Psoas muscle (tissue), 8 donors: ENCODE results near the gene MYO1D. TPM values are rescaled to one million over a fixed set of nuclear protein-coding genes. Genes with fewer than 3 reads are reported as not detected.

Experiments
- ATAC-seq, 4 donors: fragments of 200-7000 bp; cut with Tn5 transposase; one replicate each; pipeline ENCODE4 v1.9.1; 2020; ENCODE audit warnings: moderate library complexity in 3 of 4, mild to moderate bottlenecking in 2 of 4
- DNase-seq, 2 donors: peaks; one replicate each; pipeline ENCODE4 v3.0.0-alpha.2; 2020
- H3K27ac ChIP-seq: fragments of 200-600 bp; one replicate; pipeline ENCODE4 v1.8.0; 2022
- H3K27me3 ChIP-seq, 3 donors: fragments of 200-600 bp in 1 of 3; one replicate each; pipeline versions ENCODE4 v1.6.1 to v1.8.0; 2013 to 2022; ENCODE audit warnings: low read length in 2 of 3, mild to moderate bottlenecking in 2 of 3, moderate library complexity in 1 of 3; ENCODE audit not compliant: insufficient read depth in 3 of 3
- H3K36me3 ChIP-seq, 2 donors: fragments of 200-600 bp in 1 of 2; one replicate each; pipeline versions ENCODE4 v1.6.1 to v1.8.0; 2013 to 2022; ENCODE audit warnings: low read depth in 1 of 2, mild to moderate bottlenecking in 1 of 2, moderate library complexity in 1 of 2; ENCODE audit not compliant: insufficient read depth in 1 of 2
- H3K4me1 ChIP-seq: fragments of 200-600 bp; one replicate; pipeline ENCODE4 v1.8.0; 2022
- H3K4me3 ChIP-seq: fragments of 200-600 bp; one replicate; pipeline ENCODE4 v1.8.0; 2022; ENCODE audit warnings: mild to moderate bottlenecking
- H3K9me3 ChIP-seq: fragments of 200-600 bp; one replicate; pipeline ENCODE4 v1.8.0; 2022
- WGBS, 3 donors: extraction: QIAGEN DNeasy Blood & Tissue Kit; methylation state at CpG; one replicate each; pipeline versions ENCODE4 v1.1.6 to v1.1.7; 2013; 5-methylcytosine and 5-hydroxymethylcytosine counted together
- intact Hi-C, 2 donors: fragments of 100-400 bp; cut with DNase I; formaldehyde crosslinking; loops; one replicate each; pipeline versions ENCODE4 v1.11.0 to v1.14.2; 2022
- polyA plus RNA-seq, 3 donors: library from polyadenylated mRNA; stranded (reverse); fragments of 200-250 nt; gene quantifications; one replicate each; pipeline ENCODE4 v1.2.3, GENCODE V29; 2013
- total RNA-seq, 4 donors: library from RNA; stranded (reverse); fragmentation: NEBNext Ultra II Directional in 2 of 4; extraction: Animal tissue kit (Norgen Biotek cat#: 25700) in 2 of 4; gene quantifications; one replicate each; pipeline versions ENCODE4 v1.2.1 to v1.2.4, GENCODE V29; 2021 to 2023
- TF ChIP-seq, protein P1 (sequence below): fragments of 200-600 bp; IDR thresholded peaks from one replicate; pipeline ENCODE4 v1.8.0; 2022; ENCODE audit warnings: antibody characterized with exemption
- donor health status: healthy with polysubstance abuse.
- donor health status: DM: no; HTN: no; CAD: no; lungs with moderate emphysema.
- donor health status: Bipolar disorder and iron deficiency.
- donor health status: healthy.
- donor health status: DM: yes; HTN: yes; CAD: no.
- donor health status: DM: no; HTN: no; CAD: no.
- donor health status: DM: no; HTN: no; CAD: no.
- donor health status: DM: yes; HTN: yes; CAD: no.

MYO1D gene
- total and polyA plus RNA-seq, 7 donors = 1.8 to 5.9 (median 4.1) TPM

DNA sequence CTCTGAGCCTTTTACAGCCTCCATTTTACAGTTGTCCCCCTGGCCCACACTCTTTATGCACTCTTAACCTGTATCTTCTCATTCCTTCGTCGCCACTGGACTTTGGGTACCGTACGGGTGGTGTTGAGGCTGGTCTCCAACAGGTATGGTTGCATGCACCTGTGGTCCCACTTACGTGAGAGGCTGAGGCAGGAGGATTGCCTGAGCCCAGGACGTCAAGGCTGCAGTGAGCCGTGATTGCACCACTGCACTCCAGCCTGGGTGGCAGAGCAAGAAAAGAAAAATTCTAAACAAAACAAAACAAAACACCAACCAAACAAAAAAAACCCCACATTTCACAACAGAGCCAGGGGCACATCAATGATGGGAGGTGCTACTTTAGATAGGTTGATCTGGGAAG lies 36.7 kb upstream of the MYO1D start:
- DNase-seq = no peak
- ATAC-seq = no peak
- no peaks in the 10 kb centered on the region for H3K36me3 ChIP-seq
- H3K4me3 ChIP-seq = no peak overlapping the region
- no peaks in the 10 kb centered on the region for H3K4me1 ChIP-seq
- H3K27me3 ChIP-seq = peaks cover 0 to 7% (median 0%) of the 10 kb centered on the region in 3 donors
- no peaks in the 10 kb centered on the region for H3K9me3 ChIP-seq
- TF ChIP-seq, protein P1, sequence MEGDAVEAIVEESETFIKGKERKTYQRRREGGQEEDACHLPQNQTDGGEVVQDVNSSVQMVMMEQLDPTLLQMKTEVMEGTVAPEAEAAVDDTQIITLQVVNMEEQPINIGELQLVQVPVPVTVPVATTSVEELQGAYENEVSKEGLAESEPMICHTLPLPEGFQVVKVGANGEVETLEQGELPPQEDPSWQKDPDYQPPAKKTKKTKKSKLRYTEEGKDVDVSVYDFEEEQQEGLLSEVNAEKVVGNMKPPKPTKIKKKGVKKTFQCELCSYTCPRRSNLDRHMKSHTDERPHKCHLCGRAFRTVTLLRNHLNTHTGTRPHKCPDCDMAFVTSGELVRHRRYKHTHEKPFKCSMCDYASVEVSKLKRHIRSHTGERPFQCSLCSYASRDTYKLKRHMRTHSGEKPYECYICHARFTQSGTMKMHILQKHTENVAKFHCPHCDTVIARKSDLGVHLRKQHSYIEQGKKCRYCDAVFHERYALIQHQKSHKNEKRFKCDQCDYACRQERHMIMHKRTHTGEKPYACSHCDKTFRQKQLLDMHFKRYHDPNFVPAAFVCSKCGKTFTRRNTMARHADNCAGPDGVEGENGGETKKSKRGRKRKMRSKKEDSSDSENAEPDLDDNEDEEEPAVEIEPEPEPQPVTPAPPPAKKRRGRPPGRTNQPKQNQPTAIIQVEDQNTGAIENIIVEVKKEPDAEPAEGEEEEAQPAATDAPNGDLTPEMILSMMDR = no peak
- no peak overlapping the region for H3K27ac ChIP-seq
- WGBS, 3 donors = 81 to 94% (median 94%) methylated on average over 7 of the region's 7 CpGs
- intact Hi-C loops = loop anchor here in 1 of 2 donors (5.0 kb wide), 1 partner anchor 131 kb away; no protein-coding TSS in a partner anchor

DNA sequence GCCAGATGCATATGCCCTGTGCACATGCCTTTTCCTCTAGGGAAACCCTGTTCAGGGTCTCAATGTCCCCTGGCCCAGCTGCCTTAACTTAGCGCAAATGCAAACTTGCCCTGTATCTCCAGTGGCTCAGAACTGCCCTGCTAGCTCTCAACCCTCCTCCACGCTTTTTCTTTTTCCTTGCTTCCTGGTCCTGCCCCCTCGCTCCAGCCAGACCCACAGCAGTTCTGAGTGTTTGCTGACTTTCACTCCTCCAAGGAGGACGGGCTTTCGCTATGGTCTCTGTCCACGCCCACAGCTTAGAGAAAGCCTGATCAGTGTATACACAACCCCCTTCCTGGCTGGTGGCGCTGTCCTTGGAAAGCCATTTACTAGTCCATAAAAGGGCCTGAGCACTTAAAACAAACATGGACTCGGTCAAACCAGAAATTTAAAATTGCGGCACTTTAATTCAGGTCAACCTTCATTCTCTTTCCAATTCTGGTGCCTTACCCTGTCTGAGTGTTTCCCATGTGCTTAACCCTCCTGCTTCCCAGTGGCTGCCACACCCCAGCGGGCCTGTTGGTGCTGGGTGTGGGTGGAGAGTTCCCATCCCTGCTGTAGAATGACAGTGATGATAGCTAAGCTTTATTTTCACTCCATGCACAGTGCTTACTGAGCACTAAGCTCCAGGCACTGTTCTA lies 35.4 kb upstream of the MYO1D start:
- TF ChIP-seq, protein P1 = no peak
- no peaks in the 10 kb centered on the region for H3K36me3 ChIP-seq
- H3K4me3 ChIP-seq = no peak overlapping the region
- intact Hi-C loops = loop anchor here in 1 of 2 donors (5.0 kb wide), 1 partner anchor 130 kb away; no protein-coding TSS in a partner anchor
- peak in 1 of 2 donors; percentile 48 for DNase-seq
- peaks cover 0 to 7% (median 0%) of the 10 kb centered on the region in 3 donors for H3K27me3 ChIP-seq
- WGBS, 3 donors = 35 to 42% (median 36%) methylated on average over 10 of the region's 10 CpGs
- no peaks in the 10 kb centered on the region for H3K4me1 ChIP-seq
- peak in 1 of 4 donors; percentile 48 for ATAC-seq
- no peaks in the 10 kb centered on the region for H3K9me3 ChIP-seq
- H3K27ac ChIP-seq = no peak overlapping the region

DNA sequence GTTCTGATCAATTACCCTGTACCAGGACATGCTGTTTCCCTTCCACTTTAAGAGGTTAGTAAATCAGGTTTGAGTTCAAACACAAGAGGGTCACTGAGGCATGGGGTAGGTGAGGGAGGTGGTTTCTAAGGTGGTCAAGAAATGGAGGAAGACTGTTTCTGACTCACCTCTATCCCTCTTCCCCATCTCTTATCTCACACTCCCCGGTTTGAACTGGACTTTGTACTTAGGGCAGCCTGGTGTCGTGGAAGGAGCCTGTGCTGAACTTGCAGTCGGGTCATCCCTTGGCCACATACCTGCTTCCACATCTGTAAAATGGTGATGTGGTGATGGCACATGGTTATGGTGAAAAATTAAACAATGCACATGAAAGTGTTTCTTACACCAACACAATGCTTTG lies 33.8 kb upstream of the MYO1D start:
- WGBS, 3 donors = 82 to 91% (median 90%) methylated on average over 3 of the region's 3 CpGs
- DNase-seq (no peak), ATAC-seq (no peak)
- TF ChIP-seq, protein P1 = no peak
- Histone ChIP-seq H3K27ac (no peak overlapping the region), H3K36me3 (no peaks in the 10 kb centered on the region), H3K4me1 (no peaks in the 10 kb centered on the region), H3K27me3 (peaks cover 0 to 7% (median 0%) of the 10 kb centered on the region in 3 donors), H3K9me3 (no peaks in the 10 kb centered on the region), H3K4me3 (no peak overlapping the region)
- intact Hi-C loops = loop anchor here in 1 of 2 donors (5.0 kb wide), 1 partner anchor 128 kb away; no protein-coding TSS in a partner anchor

DNA sequence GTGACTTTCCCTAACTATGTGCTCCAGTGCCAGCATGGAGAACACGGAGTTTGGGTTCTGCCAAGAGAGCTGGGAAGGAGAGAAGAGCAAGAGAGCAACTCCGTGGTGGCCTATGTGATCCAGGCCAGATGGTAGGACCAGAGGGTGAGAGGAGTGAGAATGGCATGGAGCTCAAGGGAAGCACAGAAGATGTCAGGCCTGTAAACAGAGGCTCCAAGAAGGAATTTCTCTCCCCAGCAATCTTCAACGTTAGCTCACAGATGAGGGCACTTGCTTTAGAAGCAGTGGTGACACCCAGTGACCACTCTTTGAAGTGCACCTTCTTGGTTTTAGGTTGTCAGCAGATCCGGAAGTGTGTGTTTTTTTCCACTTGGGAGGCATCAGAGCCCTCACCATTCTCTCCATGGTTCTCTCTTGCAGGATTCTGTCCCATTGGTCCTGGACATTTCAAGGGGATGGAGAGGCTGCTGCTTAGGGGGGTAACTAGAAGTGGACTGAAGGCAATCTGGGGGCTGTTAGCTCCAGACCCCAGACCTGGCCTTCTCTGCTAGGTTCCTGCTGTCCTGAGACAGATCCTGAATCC lies 33.0 kb upstream of the MYO1D start:
- TF ChIP-seq, protein P1 = peak; percentile 60
- Histone ChIP-seq H3K4me1 (no peaks in the 10 kb centered on the region), H3K36me3 (no peaks in the 10 kb centered on the region), H3K9me3 (no peaks in the 10 kb centered on the region), H3K27me3 (peaks cover 0 to 7% (median 0%) of the 10 kb centered on the region in 3 donors), H3K27ac (no peak overlapping the region), H3K4me3 (no peak overlapping the region)
- DNase-seq (peak in 1 of 2 donors; percentile 45), ATAC-seq (peak; percentile 49 to 69 (median 62))
- WGBS, 3 donors = 14 to 23% (median 14%) methylated on average over 4 of the region's 4 CpGs
- intact Hi-C loops = loop anchor here in 1 of 2 donors (5.0 kb wide), 1 partner anchor 128 kb away; no protein-coding TSS in a partner anchor
